Placental epithelial cell (primary cell): ENCODE measurements around the gene MS4A6E. TPM values are rescaled to one million over a fixed set of nuclear protein-coding genes. Genes with fewer than 3 reads are reported as not detected.

Source experiments
- total RNA-seq: library from RNA; depleted of rRNA; stranded (reverse); fragments of >200 nt; gene quantifications from 2 replicates; pipeline ENCODE4 v1.2.3, GENCODE V29; 2012

Gene MS4A6E, protein sequence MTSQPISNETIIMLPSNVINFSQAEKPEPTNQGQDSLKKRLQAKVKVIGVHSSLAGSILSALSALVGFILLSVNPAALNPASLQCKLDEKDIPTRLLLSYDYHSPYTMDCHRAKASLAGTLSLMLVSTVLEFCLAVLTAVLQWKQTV
- not detected in 2 replicates for total RNA-seq

GRCh38 chr11:60326955-60327354 lies at the start of gene MS4A6E:
Gene MS4A6E (plus strand): TSS chr11:60327255. CDS start chr11:60334896, 7,641 bp downstream.

DNA sequence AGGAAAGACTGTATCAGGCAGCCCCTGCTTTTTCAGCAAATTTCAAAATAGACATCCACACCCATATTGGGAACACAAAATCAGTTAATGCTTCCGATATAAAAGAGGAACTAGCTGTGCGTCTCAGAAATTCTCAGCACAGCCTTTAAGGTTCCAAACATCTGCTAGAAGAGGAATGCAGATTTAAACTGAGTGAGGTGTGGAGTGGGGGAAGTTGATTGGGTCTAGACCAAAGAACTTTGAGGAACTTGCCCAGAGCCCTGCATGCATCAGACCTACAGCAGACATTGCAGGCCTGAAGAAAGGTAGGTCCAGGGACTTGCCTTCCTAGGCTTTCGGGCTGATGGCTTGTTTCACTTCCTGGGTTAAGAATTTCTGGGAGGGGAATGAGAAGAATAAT lies 46.6 kb upstream of the MS4A6E start, which contains the start of gene MS4A4A:
TSS of gene MS4A4A (plus strand) at position 255 of the 400 bp plus-strand sequence. CDS start at position 265, 10 bp downstream.

DNA sequence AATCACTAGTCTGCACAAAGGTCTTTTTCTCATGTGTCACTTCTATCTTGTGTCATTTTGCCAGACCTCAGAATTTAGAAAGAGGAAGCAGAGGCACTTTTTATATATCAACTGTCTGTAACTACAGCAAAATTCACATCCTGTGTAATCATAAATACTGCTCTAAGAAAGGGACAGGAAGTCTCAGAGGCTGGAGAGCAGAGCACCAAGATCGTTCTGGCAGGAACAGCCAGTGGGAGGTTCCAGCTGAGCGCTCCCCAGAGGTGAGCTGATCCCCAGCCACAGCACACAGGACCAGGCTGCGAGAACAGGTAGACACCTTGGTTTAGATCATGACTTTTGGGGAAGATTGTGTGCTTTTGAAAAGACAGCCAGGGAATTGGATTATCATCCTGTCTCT lies 51.3 kb downstream of the MS4A6E start, which contains the start of gene MS4A7:
TSS of gene MS4A7 (plus strand) at position 179 of the 400 bp plus-strand sequence. CDS start 4,610 bp downstream, outside the sequence.

Other genes with a start within 250 kb of the MS4A6E start
- not detected in 2 replicates for gene MS4A2, start 238.6 kb upstream of the MS4A6E start, total RNA-seq
- not detected in 2 replicates for gene MS4A6A, start 144.2 kb upstream of the MS4A6E start, total RNA-seq
- not detected in 2 replicates for gene MS4A4E, start 84.1 kb upstream of the MS4A6E start, total RNA-seq
- not detected in 2 replicates for gene MS4A4A, start 46.6 kb upstream of the MS4A6E start, total RNA-seq
- 0.43 TPM in 1 of 2 replicates, not detected in the other for gene MS4A7, start 51.3 kb downstream of the MS4A6E start, total RNA-seq
- gene MS4A14, start 69.2 kb downstream of the MS4A6E start, total RNA-seq, result under 0.01 TPM in 1 of 2 replicates, not detected in the other
- gene MS4A5, start 102.3 kb downstream of the MS4A6E start, total RNA-seq, result not detected in 2 replicates
- gene MS4A1, start 128.6 kb downstream of the MS4A6E start, total RNA-seq, result not detected in 2 replicates
- gene MS4A12, start 165.5 kb downstream of the MS4A6E start, total RNA-seq, result not detected in 2 replicates
- gene MS4A13, start 188.1 kb downstream of the MS4A6E start, total RNA-seq, result not detected in 2 replicates